HUES48 (cell line): Measurements from ENCODE around the gene EIF4E1B.
"Not testable (repeated sequence)": the region's sequence is repeated elsewhere in the genome, so short reads cannot be mapped to it uniquely, and the experiment has no call there.

Experiments used
- H3K27ac ChIP-seq: one replicate; pipeline ENCODE4 v1.7.0; 2013; ENCODE audit warnings: low read depth, low read length, inconsistent platforms
- H3K27me3 ChIP-seq: 2 replicates; pipeline ENCODE4 v1.6.1; 2013; ENCODE audit warnings: mild to moderate bottlenecking, low read length; ENCODE audit not compliant: control insufficient read depth, insufficient read depth
- H3K36me3 ChIP-seq: 2 replicates; pipeline ENCODE4 v1.6.1; 2013; ENCODE audit warnings: low read length; ENCODE audit not compliant: control insufficient read depth, insufficient read depth
- H3K4me1 ChIP-seq: 2 replicates; pipeline ENCODE4 v1.6.1; 2013; ENCODE audit warnings: mild to moderate bottlenecking, low read length; ENCODE audit not compliant: control insufficient read depth, insufficient read depth
- H3K4me3 ChIP-seq: 2 replicates; pipeline ENCODE4 v1.5.1; 2013; ENCODE audit warnings: mild to moderate bottlenecking, low read depth, low read length
- H3K9ac ChIP-seq: 2 replicates; pipeline ENCODE4 v1.6.1; 2013; ENCODE audit warnings: mild to moderate bottlenecking, low read depth, low read length, moderate library complexity
- H3K9me3 ChIP-seq: 2 replicates; pipeline ENCODE4 v1.6.1; 2013; ENCODE audit warnings: low read length; ENCODE audit not compliant: control insufficient read depth, insufficient read depth

The EIF4E1B gene

GRCh38 chr5:176594554-176594953 lies 35.9 kb upstream of the EIF4E1B start:
- H3K4me1 ChIP-seq = no peaks in the 10 kb centered on the region
- peaks cover 6% of the 10 kb centered on the region; the same call in 1 of the 2 replicates for H3K27me3 ChIP-seq
- H3K27ac ChIP-seq = no peak overlapping the region
- no peak overlapping the region for H3K4me3 ChIP-seq
- H3K36me3 ChIP-seq = peaks cover 9% of the 10 kb centered on the region
- no peak overlapping the region for H3K9ac ChIP-seq
- 0 out of 2 replicates have a peak, but pooled peaks cover 12% of the 10 kb centered on the region for H3K9me3 ChIP-seq

- Histone ChIP-seq H3K27ac (no peak overlapping the region), H3K9ac (no peak overlapping the region), H3K36me3 (peaks cover 9% of the 10 kb centered on the region), H3K4me3 (no peak overlapping the region), H3K4me1 (no peaks in the 10 kb centered on the region), H3K27me3 (peaks cover 6% of the 10 kb centered on the region; the same call in 1 of the 2 replicates), H3K9me3 (0 out of 2 replicates have a peak, but pooled peaks cover 12% of the 10 kb centered on the region)
Observed at GRCh38 chr5:176595386-176595943, 35.0 kb upstream of the EIF4E1B start.

DNA sequence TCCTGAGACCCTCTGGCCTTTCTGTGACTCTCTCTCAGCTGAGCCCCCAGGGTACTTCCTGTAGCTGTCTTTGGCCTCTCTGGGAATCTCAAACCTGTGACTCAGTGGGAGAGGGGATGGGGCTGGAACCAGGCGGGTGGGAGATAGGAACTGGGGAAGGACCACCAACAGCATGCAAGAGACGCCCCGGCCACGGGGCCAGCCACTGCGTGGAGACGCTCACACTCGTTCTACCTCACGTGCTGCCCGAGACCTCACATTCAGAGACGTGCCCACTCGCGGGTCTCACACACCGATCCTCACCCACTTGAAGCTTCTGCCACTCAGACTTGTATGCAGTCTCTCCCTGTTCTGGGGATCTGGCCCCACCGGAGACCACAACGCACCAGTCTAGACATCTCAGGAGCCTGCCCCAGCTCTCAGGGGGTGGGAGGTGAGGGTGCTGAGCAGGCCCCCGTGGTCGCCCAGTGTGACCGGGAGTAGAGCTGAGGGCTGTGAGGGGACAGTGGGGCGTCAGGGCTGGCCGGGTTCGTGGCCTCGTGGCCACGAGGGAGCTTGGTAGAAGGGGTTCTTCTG lies 34.3 kb upstream of the EIF4E1B start:
- Histone ChIP-seq H3K27me3 (peaks cover 6% of the 10 kb centered on the region; the same call in 1 of the 2 replicates), H3K9me3 (0 out of 2 replicates have a peak, but pooled peaks cover 12% of the 10 kb centered on the region), H3K4me1 (no peaks in the 10 kb centered on the region), H3K4me3 (no peak overlapping the region), H3K9ac (no peak overlapping the region), H3K36me3 (peaks cover 9% of the 10 kb centered on the region), H3K27ac (no peak overlapping the region)

DNA sequence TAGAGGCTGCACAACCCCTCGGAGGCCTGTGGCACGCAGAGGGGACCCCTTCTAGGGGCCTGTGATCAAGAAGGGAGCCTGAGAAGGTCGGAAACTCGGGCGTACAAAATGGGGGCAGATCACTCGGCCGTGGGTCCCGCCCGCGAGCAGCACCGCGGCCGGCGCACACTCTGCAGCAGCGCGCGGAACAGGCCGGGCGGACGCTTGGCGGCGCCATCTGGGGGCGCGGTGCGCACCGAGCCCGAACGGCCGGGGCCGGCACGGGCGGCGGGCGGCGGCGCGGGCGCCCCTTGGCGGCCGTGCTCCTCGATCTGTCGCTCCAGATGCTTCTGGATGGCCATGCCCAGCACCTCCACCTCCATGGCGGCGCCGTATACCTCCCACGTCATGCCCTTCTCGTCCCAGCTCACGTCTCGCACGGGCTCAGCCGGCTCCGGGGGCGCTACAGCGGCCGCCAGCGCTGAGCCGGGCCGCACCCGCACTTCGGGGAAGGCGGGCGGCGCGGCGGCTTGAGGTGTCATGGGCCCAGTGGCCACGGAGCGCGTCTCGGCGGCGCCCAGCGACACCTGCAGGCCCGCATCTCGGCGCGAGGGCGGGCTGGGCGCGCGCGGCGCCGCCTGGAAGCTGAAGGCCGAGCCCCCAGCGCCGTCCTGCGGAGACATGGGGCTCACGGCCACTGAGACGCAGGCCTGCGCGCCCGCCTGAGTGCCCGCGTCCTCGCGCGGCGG lies 33.6 kb upstream of the EIF4E1B start:
- H3K27me3 ChIP-seq = peaks cover 6% of the 10 kb centered on the region; the same call in 1 of the 2 replicates
- no peaks in the 10 kb centered on the region for H3K4me1 ChIP-seq
- peaks cover 9% of the 10 kb centered on the region for H3K36me3 ChIP-seq
- no peak overlapping the region for H3K27ac ChIP-seq
- no peak overlapping the region; the same call in 1 of the 2 replicates for H3K9ac ChIP-seq
- peak overlapping the region; percentile 47; the same call in 1 of the 2 replicates for H3K4me3 ChIP-seq
- 0 out of 2 replicates have a peak, but pooled peaks cover 12% of the 10 kb centered on the region for H3K9me3 ChIP-seq

DNA sequence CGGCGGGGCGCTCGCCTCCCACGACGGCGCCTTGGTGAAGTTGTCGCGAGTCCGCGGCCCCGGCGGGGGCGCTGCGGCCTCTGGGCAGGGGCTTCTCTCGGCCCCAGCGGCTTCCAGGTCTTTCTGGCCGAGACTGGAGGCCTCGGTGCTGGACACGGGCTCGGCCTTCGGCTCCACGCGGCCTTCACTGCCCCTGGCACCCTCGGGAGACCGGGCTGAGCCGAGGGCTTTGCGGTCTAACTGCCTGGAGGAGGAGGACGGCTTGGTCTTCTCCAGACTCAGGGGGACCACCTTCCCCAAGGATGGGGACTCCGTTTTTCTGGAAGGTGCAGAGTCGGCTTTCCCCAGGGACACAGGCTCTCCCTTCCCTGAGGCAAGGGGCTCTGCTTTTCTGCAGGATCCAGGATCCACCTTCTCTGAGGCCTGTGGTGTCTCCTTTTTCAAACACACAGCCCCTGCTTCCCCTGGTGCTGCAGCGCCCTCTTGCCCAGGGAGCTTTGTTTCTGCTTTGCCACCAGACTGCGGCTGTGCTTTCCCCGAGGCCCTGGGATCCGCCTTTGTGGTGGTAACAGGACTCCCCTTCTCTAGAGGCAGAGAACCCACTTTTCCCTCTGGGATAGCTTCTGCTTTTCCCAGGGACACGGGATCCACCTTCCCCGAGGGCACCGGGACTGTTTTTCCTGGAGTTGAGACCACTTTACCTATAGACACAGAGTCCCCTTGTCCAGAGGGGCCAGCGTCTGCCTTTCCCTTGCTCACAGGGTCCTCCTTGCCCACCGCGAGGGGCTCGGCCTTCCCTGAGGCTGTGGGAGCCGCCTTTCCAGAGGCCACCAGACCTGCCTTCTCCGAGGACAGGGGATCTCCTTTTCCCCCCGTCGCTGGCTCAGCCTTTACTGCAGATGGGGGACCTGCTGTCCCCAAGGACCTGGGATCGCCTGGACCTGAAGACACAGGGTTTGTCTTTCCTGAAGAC lies 32.8 kb upstream of the EIF4E1B start:
- Histone ChIP-seq H3K4me3 (no peak overlapping the region), H3K36me3 (peaks cover 9% of the 10 kb centered on the region), H3K9ac (no peak overlapping the region)

GRCh38 chr5:176599749-176600430 lies 30.6 kb upstream of the EIF4E1B start:
- H3K4me1 ChIP-seq, H3K36me3 ChIP-seq, H3K27ac ChIP-seq, H3K27me3 ChIP-seq, H3K9ac ChIP-seq, H3K4me3 ChIP-seq, H3K9me3 ChIP-seq: not testable (repeated sequence)

More for the DNA sequence above, 32.8 kb upstream of the EIF4E1B start:
- peaks cover 6% of the 10 kb centered on the region; the same call in 1 of the 2 replicates for H3K27me3 ChIP-seq
- 0 out of 2 replicates have a peak, but pooled peaks cover 7% of the 10 kb centered on the region for H3K9me3 ChIP-seq
- no peak overlapping the region for H3K27ac ChIP-seq
- H3K4me1 ChIP-seq = no peaks in the 10 kb centered on the region

- Histone ChIP-seq H3K4me3 (no peak overlapping the region), H3K27ac (no peak overlapping the region), H3K4me1 (peaks cover 3% of the 10 kb centered on the region; the same call in 1 of the 2 replicates), H3K9ac (no peak overlapping the region), H3K9me3 (0 out of 2 replicates have a peak, but pooled peaks cover 2% of the 10 kb centered on the region), H3K27me3 (peaks cover 6% of the 10 kb centered on the region; the same call in 1 of the 2 replicates), H3K36me3 (peaks cover 9% of the 10 kb centered on the region)
Observed at GRCh38 chr5:176601901-176602482, 28.5 kb upstream of the EIF4E1B start.

GRCh38 chr5:176603091-176603490 lies 27.4 kb upstream of the EIF4E1B start:
- H3K4me1 ChIP-seq = peaks cover 3% of the 10 kb centered on the region; the same call in 1 of the 2 replicates
- H3K36me3 ChIP-seq = peaks cover 9% of the 10 kb centered on the region
- H3K4me3 ChIP-seq = no peak overlapping the region
- no peaks in the 10 kb centered on the region for H3K27me3 ChIP-seq
- H3K9me3 ChIP-seq = 0 out of 2 replicates have a peak, but pooled peaks cover 2% of the 10 kb centered on the region
- H3K9ac ChIP-seq = no peak overlapping the region
- H3K27ac ChIP-seq = no peak overlapping the region

DNA sequence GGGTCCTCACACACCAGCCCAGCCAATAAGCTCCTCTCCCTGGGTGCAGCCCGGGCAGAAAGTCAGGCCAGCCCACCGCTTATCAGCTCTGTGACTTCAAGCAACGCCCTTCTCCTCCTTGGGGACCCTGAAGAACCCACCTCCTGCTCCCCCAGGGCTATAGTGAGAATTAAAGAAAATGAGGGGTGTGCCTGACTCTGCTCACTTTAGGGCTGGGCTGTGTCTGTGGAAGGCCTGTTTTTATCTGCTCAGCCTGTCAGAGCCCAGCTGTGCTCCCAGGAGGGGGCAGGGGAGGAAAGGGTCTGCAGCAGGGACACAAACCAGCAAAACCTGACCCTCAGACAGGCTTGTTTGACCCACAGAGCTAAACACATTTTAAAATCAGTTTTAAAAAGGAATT lies 24.4 kb upstream of the EIF4E1B start:
- no peaks in the 10 kb centered on the region for H3K9me3 ChIP-seq
- H3K36me3 ChIP-seq = no peaks in the 10 kb centered on the region
- peaks cover 13% of the 10 kb centered on the region for H3K27me3 ChIP-seq
- H3K4me1 ChIP-seq = peaks cover 3% of the 10 kb centered on the region; the same call in 1 of the 2 replicates
- H3K4me3 ChIP-seq = no peak overlapping the region
- no peak overlapping the region for H3K9ac ChIP-seq
- peak overlapping the region; percentile 9 for H3K27ac ChIP-seq
